HL-60 (cell line): ENCODE results near the gene KRTAP4-7.

Experiments used
- POLR2AphosphoS5 ChIP-seq: IDR thresholded peaks from 2 replicates; pipeline ENCODE4 v1.6.1; 2012; ENCODE audit warnings: low read depth
- REST ChIP-seq: IDR thresholded peaks from 2 replicates; pipeline ENCODE4 v1.6.1; 2012; ENCODE audit warnings: low read depth; ENCODE audit not compliant: insufficient replicate concordance
- SPI1 ChIP-seq: IDR thresholded peaks from 2 replicates; pipeline ENCODE4 v1.6.1; 2012; ENCODE audit warnings: low read depth, mild to moderate bottlenecking, borderline replicate concordance
- TF ChIP-seq, protein P1 (sequence below): IDR thresholded peaks from one replicate; pipeline ENCODE4 v1.5.1; 2011; ENCODE audit warnings: low read length, control low read depth, inconsistent platforms; ENCODE audit not compliant: insufficient read depth

GRCh38 chr17:41121742-41122141, 37.8 kb downstream of the KRTAP4-7 start:
- TF ChIP-seq, protein P1, sequence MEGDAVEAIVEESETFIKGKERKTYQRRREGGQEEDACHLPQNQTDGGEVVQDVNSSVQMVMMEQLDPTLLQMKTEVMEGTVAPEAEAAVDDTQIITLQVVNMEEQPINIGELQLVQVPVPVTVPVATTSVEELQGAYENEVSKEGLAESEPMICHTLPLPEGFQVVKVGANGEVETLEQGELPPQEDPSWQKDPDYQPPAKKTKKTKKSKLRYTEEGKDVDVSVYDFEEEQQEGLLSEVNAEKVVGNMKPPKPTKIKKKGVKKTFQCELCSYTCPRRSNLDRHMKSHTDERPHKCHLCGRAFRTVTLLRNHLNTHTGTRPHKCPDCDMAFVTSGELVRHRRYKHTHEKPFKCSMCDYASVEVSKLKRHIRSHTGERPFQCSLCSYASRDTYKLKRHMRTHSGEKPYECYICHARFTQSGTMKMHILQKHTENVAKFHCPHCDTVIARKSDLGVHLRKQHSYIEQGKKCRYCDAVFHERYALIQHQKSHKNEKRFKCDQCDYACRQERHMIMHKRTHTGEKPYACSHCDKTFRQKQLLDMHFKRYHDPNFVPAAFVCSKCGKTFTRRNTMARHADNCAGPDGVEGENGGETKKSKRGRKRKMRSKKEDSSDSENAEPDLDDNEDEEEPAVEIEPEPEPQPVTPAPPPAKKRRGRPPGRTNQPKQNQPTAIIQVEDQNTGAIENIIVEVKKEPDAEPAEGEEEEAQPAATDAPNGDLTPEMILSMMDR: no peak
- TF ChIP-seq SPI1: no peak
- TF ChIP-seq POLR2AphosphoS5: no peak
- no peak for TF ChIP-seq REST
